HFF-Myc (cell line): ENCODE measurements around the gene PER2.

Source experiments
- DNase-seq: peaks from one replicate; pipeline ENCODE4 v3.0.0-alpha.2; 2011; ENCODE audit warnings: low read depth; ENCODE audit errors: extremely low read depth
- H3K4me3 ChIP-seq: replicated peaks from 2 replicates; pipeline ENCODE4 v1.5.1; 2011; ENCODE audit warnings: low read depth, mild to moderate bottlenecking, control low read depth, low read length
- TF ChIP-seq, protein P1 (sequence below): IDR thresholded peaks from 2 replicates; pipeline ENCODE4 v1.5.1; 2012; ENCODE audit warnings: mild to moderate bottlenecking, low read depth, low read length, control low read depth; ENCODE audit errors: missing control alignments

PER2 gene

DNA sequence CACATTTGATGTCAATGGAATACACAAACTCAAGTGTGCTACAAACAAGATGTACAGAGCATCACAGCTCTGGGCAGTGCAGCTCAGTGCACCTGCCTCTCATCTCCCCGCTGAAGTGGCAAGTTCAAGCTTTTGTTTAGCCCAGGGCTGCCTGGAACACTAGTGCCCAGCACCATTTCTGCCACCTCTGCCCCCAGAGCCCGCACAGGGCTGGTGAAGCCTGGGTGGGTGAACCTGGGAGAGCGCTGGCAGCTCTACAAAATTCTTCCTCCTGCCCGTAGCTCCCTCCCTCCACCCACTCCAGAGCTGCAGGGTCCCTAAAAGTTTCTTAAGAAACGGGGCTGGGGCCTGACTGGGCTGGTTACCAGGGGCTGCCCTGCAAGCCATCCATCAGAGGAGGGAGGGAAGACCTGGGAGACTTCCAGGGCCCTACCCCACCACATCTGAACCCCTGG is 50.1 kb downstream of the PER2 start:
- TF ChIP-seq, protein P1, sequence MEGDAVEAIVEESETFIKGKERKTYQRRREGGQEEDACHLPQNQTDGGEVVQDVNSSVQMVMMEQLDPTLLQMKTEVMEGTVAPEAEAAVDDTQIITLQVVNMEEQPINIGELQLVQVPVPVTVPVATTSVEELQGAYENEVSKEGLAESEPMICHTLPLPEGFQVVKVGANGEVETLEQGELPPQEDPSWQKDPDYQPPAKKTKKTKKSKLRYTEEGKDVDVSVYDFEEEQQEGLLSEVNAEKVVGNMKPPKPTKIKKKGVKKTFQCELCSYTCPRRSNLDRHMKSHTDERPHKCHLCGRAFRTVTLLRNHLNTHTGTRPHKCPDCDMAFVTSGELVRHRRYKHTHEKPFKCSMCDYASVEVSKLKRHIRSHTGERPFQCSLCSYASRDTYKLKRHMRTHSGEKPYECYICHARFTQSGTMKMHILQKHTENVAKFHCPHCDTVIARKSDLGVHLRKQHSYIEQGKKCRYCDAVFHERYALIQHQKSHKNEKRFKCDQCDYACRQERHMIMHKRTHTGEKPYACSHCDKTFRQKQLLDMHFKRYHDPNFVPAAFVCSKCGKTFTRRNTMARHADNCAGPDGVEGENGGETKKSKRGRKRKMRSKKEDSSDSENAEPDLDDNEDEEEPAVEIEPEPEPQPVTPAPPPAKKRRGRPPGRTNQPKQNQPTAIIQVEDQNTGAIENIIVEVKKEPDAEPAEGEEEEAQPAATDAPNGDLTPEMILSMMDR: no peak
- DNase-seq: no peak
- H3K4me3 ChIP-seq: no peak overlapping the region

DNA sequence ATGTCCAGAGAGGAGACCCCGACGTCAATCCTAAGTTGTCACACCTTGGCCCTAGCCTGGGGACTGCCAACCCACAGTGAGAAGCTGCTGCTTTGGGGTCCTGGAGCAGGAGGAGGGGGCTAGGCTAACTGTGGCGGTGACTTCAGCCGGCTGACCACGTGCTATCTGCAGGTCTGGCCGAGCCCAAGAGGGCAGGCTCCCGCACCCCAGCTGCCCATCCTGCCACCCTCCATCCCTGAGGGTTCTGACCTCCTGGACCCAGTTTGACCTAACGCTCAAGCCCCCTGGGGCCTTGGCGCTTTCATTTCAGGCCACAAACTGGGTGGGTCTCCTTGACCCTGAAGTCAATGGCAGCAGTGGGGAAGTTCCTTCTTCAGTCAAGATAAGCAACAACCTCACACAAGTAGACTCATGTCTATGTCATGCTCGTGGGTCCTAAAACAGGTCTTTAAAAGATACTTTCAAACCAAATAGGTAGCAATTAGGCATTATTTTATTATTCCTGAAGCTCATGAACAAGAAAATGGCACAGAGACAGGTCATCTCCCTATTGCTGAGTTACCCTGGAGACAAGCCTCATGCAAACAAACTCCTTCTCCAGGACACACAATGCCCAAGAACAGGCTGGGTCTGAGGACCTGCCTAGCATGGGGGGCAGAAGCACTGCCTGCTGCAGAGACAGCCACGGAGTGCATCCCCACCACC is 50.8 kb downstream of the PER2 start:
- no peak for DNase-seq
- TF ChIP-seq, protein P1: no peak
- H3K4me3 ChIP-seq: no peak overlapping the region

DNA sequence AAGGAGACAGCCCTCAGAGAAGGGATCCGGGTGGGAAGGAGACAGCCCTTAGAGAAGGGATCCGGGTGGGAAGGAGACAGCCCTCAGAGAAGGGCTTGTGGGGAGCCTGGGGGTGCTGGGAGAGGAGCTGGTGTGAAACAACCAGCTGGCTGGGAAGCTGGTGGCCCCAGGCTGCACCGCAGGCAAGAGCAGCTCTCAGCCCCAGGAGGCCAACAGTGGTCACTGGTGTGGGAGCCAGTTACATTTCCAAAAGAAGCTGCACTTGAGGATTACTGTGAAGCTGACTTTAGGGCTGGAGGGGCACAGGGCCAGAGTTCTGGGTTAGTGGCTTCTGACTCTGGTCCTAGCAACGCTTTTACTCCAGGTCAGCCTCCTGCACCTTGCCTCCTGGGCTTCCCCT is 51.8 kb downstream of the PER2 start:
- no peak overlapping the region for H3K4me3 ChIP-seq
- DNase-seq: no peak
- TF ChIP-seq, protein P1: no peak

DNA sequence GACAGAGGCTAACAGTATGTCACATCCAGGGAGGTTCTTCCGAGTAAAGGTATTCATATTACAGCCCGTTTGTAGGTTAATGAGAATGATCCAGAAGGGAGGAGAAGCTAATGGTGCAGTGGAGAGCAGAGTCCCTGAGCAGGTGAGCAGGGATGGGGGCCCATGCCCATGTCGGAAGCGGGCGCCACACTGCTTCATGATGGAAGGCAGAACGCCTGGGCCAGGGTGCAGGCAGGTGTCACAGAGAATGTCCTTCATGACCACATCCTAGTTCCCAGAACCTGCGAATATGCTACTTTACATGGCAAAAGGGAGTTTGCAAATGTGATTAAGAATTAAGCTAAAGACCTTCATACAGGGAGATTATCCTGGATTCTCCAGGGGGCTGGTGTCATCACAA is 52.6 kb downstream of the PER2 start:
- TF ChIP-seq, protein P1: no peak
- no peak for DNase-seq
- H3K4me3 ChIP-seq: no peak overlapping the region

DNA sequence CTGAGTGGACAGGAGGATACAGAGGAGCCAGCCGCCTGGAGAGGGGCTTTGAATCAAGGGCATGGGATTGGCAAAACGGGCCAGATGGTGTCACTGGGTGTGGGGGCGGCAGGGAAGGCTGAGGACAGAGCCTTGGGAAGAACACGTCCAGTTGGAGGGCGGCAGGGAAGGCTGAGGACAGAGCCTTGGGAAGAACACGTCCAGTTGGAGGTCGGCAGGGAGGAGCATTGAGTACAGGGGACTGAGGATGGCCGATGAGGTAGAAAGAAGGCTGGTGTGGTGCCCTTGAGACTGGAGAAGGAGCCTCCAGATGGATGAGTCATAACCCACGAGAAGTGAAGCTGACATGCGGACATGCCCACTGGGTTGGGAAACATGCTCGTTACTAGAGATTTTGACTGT is 53.1 kb downstream of the PER2 start:
- TF ChIP-seq, protein P1: no peak
- DNase-seq: no peak
- no peak overlapping the region for H3K4me3 ChIP-seq

DNA sequence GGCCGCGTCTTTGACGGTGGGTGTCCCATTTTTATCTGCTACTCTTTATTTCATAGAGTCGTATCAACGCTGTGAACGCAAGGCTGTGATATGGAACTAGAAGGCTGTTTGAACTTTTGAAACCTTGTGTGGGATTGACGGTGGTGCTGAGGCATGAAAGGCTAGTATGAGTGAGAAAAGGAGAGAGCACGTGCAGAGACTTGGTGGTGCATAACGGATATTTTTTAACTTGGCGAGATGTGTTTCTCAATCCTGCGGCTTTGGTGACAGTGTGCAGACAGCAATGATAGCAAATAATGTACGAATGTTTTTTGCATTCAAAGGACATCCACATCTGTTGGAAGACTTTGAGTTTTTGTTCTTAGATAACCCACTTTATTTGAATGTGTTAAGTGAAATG is 54.8 kb downstream of the PER2 start:
- no peak overlapping the region for H3K4me3 ChIP-seq
- DNase-seq: no peak
- TF ChIP-seq, protein P1: no peak

DNA sequence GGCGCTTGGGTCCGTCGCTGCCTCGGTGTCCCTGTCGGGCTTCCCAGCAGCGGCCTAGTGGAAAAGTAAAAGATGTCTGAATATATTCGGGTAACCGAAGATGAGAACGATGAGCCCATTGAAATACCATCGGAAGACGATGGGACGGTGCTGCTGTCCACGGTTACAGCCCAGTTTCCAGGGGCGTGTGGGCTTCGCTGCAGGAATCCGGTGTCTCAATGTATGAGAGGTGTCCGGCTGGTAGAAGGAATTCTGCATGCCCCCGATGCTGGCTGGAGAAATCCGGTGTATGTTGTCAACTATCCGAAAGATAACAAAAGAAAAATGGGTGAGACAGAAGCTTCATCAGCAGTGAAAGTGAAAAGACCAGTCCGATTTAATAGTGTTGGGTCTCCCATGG is 56.6 kb downstream of the PER2 start:
- no peak overlapping the region for H3K4me3 ChIP-seq
- TF ChIP-seq, protein P1: no peak
- DNase-seq: no peak
